Psoas muscle (tissue), 8 donors: ENCODE results near the gene POLR3GL. TPM values are rescaled to one million over a fixed set of nuclear protein-coding genes. Genes with fewer than 3 reads are reported as not detected.

Source experiments
- ATAC-seq, 4 donors: fragments of 200-7000 bp; cut with Tn5 transposase; one replicate each; pipeline ENCODE4 v1.9.1; 2020; ENCODE audit warnings: moderate library complexity in 3 of 4, mild to moderate bottlenecking in 2 of 4
- DNase-seq, 2 donors: peaks; one replicate each; pipeline ENCODE4 v3.0.0-alpha.2; 2020
- H3K27ac ChIP-seq: fragments of 200-600 bp; one replicate; pipeline ENCODE4 v1.8.0; 2022
- H3K27me3 ChIP-seq, 3 donors: fragments of 200-600 bp in 1 of 3; one replicate each; pipeline versions ENCODE4 v1.6.1 to v1.8.0; 2013 to 2022; ENCODE audit warnings: low read length in 2 of 3, mild to moderate bottlenecking in 2 of 3, moderate library complexity in 1 of 3; ENCODE audit not compliant: insufficient read depth in 3 of 3
- H3K36me3 ChIP-seq, 2 donors: fragments of 200-600 bp in 1 of 2; one replicate each; pipeline versions ENCODE4 v1.6.1 to v1.8.0; 2013 to 2022; ENCODE audit warnings: low read depth in 1 of 2, mild to moderate bottlenecking in 1 of 2, moderate library complexity in 1 of 2; ENCODE audit not compliant: insufficient read depth in 1 of 2
- H3K4me1 ChIP-seq: fragments of 200-600 bp; one replicate; pipeline ENCODE4 v1.8.0; 2022
- H3K4me3 ChIP-seq: fragments of 200-600 bp; one replicate; pipeline ENCODE4 v1.8.0; 2022; ENCODE audit warnings: mild to moderate bottlenecking
- H3K9me3 ChIP-seq: fragments of 200-600 bp; one replicate; pipeline ENCODE4 v1.8.0; 2022
- WGBS, 3 donors: extraction: QIAGEN DNeasy Blood & Tissue Kit; methylation state at CpG; one replicate each; pipeline versions ENCODE4 v1.1.6 to v1.1.7; 2013; 5-methylcytosine and 5-hydroxymethylcytosine counted together
- intact Hi-C, 2 donors: fragments of 100-400 bp; cut with DNase I; formaldehyde crosslinking; loops; one replicate each; pipeline versions ENCODE4 v1.11.0 to v1.14.2; 2022
- polyA plus RNA-seq, 3 donors: library from polyadenylated mRNA; stranded (reverse); fragments of 200-250 nt; gene quantifications; one replicate each; pipeline ENCODE4 v1.2.3, GENCODE V29; 2013
- total RNA-seq, 4 donors: library from RNA; stranded (reverse); fragmentation: NEBNext Ultra II Directional in 2 of 4; extraction: Animal tissue kit (Norgen Biotek cat#: 25700) in 2 of 4; gene quantifications; one replicate each; pipeline versions ENCODE4 v1.2.1 to v1.2.4, GENCODE V29; 2021 to 2023
- TF ChIP-seq, protein P1 (sequence below): fragments of 200-600 bp; IDR thresholded peaks from one replicate; pipeline ENCODE4 v1.8.0; 2022; ENCODE audit warnings: antibody characterized with exemption
- donor health status: healthy with polysubstance abuse.
- donor health status: DM: no; HTN: no; CAD: no; lungs with moderate emphysema.
- donor health status: Bipolar disorder and iron deficiency.
- donor health status: healthy.
- donor health status: DM: yes; HTN: yes; CAD: no.
- donor health status: DM: no; HTN: no; CAD: no.
- donor health status: DM: no; HTN: no; CAD: no.
- donor health status: DM: yes; HTN: yes; CAD: no.

POLR3GL gene
- total and polyA plus RNA-seq, 7 donors: 30.5 to 139 (median 59.9) TPM

DNA sequence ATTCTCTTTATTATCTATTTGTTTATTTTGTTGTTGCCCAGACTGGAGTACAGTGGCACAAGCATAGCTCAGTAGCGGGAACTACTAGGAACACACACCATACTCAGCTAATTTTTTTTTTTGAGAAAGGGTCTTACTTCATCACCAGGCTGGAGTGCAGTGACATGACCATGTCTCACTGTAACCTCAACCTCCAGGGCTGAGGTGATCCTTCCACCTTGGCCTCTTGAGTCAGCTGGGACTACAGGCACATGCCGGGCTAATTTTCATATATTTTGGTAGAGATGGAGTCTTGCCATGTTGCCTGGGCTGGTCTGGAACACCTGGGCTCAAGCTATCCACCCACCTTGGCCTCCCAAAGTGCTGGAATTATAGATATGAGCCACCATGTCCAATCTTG, 37.2 kb downstream of the POLR3GL start:
- H3K9me3 ChIP-seq: no peaks in the 10 kb centered on the region
- TF ChIP-seq, protein P1, sequence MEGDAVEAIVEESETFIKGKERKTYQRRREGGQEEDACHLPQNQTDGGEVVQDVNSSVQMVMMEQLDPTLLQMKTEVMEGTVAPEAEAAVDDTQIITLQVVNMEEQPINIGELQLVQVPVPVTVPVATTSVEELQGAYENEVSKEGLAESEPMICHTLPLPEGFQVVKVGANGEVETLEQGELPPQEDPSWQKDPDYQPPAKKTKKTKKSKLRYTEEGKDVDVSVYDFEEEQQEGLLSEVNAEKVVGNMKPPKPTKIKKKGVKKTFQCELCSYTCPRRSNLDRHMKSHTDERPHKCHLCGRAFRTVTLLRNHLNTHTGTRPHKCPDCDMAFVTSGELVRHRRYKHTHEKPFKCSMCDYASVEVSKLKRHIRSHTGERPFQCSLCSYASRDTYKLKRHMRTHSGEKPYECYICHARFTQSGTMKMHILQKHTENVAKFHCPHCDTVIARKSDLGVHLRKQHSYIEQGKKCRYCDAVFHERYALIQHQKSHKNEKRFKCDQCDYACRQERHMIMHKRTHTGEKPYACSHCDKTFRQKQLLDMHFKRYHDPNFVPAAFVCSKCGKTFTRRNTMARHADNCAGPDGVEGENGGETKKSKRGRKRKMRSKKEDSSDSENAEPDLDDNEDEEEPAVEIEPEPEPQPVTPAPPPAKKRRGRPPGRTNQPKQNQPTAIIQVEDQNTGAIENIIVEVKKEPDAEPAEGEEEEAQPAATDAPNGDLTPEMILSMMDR: no peak
- peak overlapping the region; percentile 48 for H3K27ac ChIP-seq
- no peak overlapping the region for H3K4me3 ChIP-seq
- H3K27me3 ChIP-seq: no peaks in the 10 kb centered on the region
- WGBS, 3 donors: 92 to 100% (median 98%) methylated on average over 2 of the region's 2 CpGs
- H3K4me1 ChIP-seq: peaks cover 41% of the 10 kb centered on the region
- intact Hi-C loops: loop anchor here in 1 of 2 donors (5.0 kb wide), 1 partner anchor 54 kb away; no protein-coding TSS in a partner anchor
- ATAC-seq: no peak
- DNase-seq: no peak
- no peaks in the 10 kb centered on the region for H3K36me3 ChIP-seq

DNA sequence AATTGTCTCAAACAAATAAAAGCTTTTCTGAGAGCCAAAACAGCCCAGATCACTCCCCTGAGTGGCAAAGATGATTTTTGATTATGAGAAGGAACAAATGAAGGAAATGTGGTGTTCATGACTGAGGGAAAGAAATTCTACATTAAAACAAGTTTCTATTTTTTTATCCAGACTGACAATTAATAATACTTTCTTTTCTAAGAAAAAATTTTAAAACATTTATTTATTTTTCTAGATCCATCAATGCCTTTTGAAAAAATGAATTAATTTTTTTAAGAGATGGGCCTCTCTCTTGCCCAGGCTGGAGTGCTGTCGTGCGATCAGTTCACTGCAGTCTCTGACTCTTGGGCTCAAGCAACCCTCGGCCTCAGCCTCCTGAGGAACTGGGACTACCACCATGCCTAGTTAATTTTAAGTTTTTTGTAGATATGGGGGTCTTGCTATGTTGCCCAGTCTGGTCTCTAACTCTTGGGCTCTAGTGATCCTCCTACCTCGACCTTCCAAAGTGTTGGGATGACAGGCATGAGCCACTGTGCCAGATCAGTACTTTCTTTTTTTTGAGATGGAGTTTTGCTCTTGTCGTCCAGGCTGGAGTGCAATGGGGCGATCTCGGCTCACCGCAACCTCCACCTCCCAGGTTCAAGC, 43.1 kb downstream of the POLR3GL start:
- no peak for DNase-seq
- intact Hi-C loops: loop anchor here in 1 of 2 donors (1.0 kb wide), 1 partner anchor 32 kb away; no protein-coding TSS in a partner anchor
- H3K4me1 ChIP-seq: peaks cover 34% of the 10 kb centered on the region
- peak in 3 of 4 donors; percentile 32 to 45 (median 42) for ATAC-seq
- no peaks in the 10 kb centered on the region for H3K36me3 ChIP-seq
- H3K27ac ChIP-seq: peak overlapping the region; percentile 93
- H3K4me3 ChIP-seq: peak overlapping the region; percentile 46
- H3K27me3 ChIP-seq: no peaks in the 10 kb centered on the region
- TF ChIP-seq, protein P1: no peak
- no peaks in the 10 kb centered on the region for H3K9me3 ChIP-seq
- WGBS, 3 donors: 77 to 86% (median 79%) methylated on average over 8 of the region's 8 CpGs

DNA sequence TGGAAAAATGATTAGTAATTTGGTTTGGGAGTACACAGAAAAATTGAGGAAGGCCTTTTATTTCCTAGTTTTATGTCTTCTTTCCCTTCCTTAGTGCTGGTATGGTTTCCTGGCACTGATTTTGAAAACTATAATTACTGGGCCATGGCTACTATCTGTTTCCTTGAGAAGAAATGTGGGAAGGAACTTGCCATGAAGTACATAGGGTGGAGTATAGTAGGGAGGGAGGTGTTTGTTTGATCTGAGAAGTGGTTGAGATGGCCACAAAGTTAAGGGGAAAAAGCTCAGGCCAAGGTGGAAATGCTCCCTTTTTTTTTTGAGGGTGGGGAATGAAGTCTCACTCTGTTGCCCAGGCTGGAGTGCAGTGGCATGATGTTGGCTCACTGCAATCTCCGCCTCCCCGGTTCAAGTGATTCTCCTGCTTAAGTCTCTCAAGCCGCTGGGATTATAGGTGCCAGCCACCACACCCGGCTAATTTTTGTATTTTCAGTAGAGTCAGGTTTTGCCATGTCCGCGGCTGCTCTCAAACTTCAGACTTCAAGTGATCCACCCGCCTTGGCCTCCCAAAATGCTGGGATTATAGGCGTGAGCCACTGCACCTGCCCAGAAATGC, 45.7 kb downstream of the POLR3GL start:
- ATAC-seq: no peak
- H3K4me1 ChIP-seq: peaks cover 37% of the 10 kb centered on the region
- WGBS, 3 donors: 74 to 84% (median 80%) methylated on average over 8 of the region's 8 CpGs

DNA sequence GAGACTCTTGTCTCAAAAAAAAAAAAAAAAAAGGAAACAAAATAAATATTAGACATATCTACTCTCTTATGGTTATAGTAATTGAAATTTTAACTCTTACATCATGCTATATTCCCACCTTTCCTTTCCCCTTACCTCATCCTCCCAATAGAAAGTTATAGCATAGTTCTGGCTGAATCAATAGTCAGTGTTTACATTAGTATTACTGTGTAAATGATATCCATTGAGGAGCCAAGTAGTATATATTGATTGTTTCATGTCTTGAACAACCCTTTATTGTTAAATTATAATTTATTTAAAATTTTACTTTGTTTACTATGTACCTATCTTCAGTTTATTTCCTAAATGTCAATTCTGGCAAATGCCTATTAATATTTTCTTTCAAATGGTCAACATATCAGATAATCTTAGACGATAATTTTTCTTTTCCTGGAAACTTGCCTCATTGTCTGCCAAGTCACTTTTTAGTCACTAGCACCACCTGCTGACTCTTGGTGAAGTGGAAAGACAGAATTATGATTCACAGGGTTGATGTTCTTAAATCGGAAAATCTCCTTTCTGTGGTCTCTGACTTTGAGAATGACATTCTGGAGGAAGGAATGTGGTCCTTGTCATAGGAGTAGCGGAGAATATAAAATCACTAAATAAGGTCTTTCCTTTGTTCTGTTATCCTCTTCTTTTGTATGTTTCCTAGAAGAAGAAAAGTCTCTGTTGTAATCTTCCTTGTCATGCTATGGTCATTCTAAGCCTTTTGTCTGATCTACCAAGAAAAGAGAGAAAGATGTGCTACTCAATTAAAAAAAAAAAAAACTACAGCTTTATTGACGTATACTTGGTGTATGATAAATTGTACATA, 48.4 kb downstream of the POLR3GL start:
- ATAC-seq (peak; percentile 53 to 78 (median 67)), DNase-seq (no peak)
- intact Hi-C loops: loop anchor here (1.0 to 5.0 kb wide), 6 partner anchors 36 to 168 kb away; partner anchors contain the start of genes NUDT17 (in 2 of the 2) and PEX11B (in 2 of the 2)
- Histone ChIP-seq H3K9me3 (no peaks in the 10 kb centered on the region), H3K36me3 (peaks cover 0 to 9% of the 10 kb centered on the region in 2 donors), H3K27ac (peak overlapping the region; percentile 26), H3K27me3 (no peaks in the 10 kb centered on the region), H3K4me3 (no peak overlapping the region), H3K4me1 (peaks cover 24% of the 10 kb centered on the region)
- TF ChIP-seq, protein P1: peak; percentile 73
- 4 to 12% (median 7%) methylated on average over 4 of the region's 4 CpGs for WGBS, 3 donors

More for the DNA sequence above, 45.7 kb downstream of the POLR3GL start:
- TF ChIP-seq, protein P1: no peak
- Histone ChIP-seq H3K36me3 (no peaks in the 10 kb centered on the region), H3K27me3 (no peaks in the 10 kb centered on the region), H3K9me3 (no peaks in the 10 kb centered on the region), H3K4me3 (no peak overlapping the region), H3K27ac (peak overlapping the region; percentile 42)
- intact Hi-C loops: loop anchor here (5.0 kb wide), 3 partner anchors 93 to 163 kb away; partner anchors contain the start of genes PEX11B (in 2 of the 2) and NUDT17 (in 1 of the 2)
- no peak for DNase-seq
